ENCODE results near the gene HOXA7.

Gene HOXA7

GRCh38 chr7:27108390-27109127 is 47.9 kb downstream of the HOXA7 start:
- DNase-seq, result no peak
- H3K9me3 ChIP-seq (replicated peaks; ENCODE audit: insufficient read depth, low read length), result no peaks in the 10 kb centered on the region
- no peak overlapping the region for H3K4me2 ChIP-seq (ENCODE audit: low read depth, low read length)

GRCh38 chr7:27107391-27108381 is 48.8 kb downstream of the HOXA7 start:
- Histone ChIP-seq H3K27me3 (replicated peaks; ENCODE audit: insufficient read depth, low read length) (peaks cover 54% of the 10 kb centered on the region), H3K4me2 (ENCODE audit: low read depth, low read length) (no peak overlapping the region), H3K79me2 (ENCODE audit: low read length) (no peaks in the 10 kb centered on the region), H4K20me1 (ENCODE audit: insufficient read depth, low read length) (no peaks in the 10 kb centered on the region), H3K4me1 (ENCODE audit: low read length) (no peaks in the 10 kb centered on the region), H3K9me3 (replicated peaks; ENCODE audit: insufficient read depth, low read length) (no peaks in the 10 kb centered on the region), H3F3A (ENCODE audit: insufficient read depth, low read length) (no peaks in the 10 kb centered on the region), H3K4me3 (ENCODE audit: low read length) (no peak overlapping the region), H3K9me2 (replicated peaks; ENCODE audit: insufficient read depth, low read length) (no peaks in the 10 kb centered on the region), H3K36me3 (replicated peaks; ENCODE audit: insufficient read depth, low read length) (no peaks in the 10 kb centered on the region), H3K9ac (ENCODE audit: low read length) (no peak overlapping the region), H2AFZ (ENCODE audit: low read length) (no peak overlapping the region), H3K27ac (ENCODE audit: low read length) (no peak overlapping the region)
- TF ChIP-seq CTCF (IDR thresholded peaks at IDR 0.05; ENCODE audit: low read length) (no peak), EZH2 (optimal IDR thresholded peaks at IDR 0.05; ENCODE audit: low read depth, low read length) (no peak), EZH2phosphoT487 (IDR thresholded peaks at IDR 0.05; ENCODE audit: low read length) (no peak)
- no peak for DNase-seq

More at GRCh38 chr7:27108390-27109127, 47.9 kb downstream of the HOXA7 start:
- no peak overlapping the region for H3K4me3 ChIP-seq (ENCODE audit: low read length)
- H4K20me1 ChIP-seq (ENCODE audit: insufficient read depth, low read length), result no peaks in the 10 kb centered on the region
- H2AFZ ChIP-seq (ENCODE audit: low read length), result no peak overlapping the region
- peaks cover 49% of the 10 kb centered on the region for H3K27me3 ChIP-seq (replicated peaks; ENCODE audit: insufficient read depth, low read length)
- TF ChIP-seq EZH2 (optimal IDR thresholded peaks at IDR 0.05; ENCODE audit: low read depth, low read length) (no peak), EZH2phosphoT487 (IDR thresholded peaks at IDR 0.05; ENCODE audit: low read length) (no peak), CTCF (IDR thresholded peaks at IDR 0.05; ENCODE audit: low read length) (no peak)
- no peaks in the 10 kb centered on the region for H3F3A ChIP-seq (ENCODE audit: insufficient read depth, low read length)
- no peaks in the 10 kb centered on the region for H3K36me3 ChIP-seq (replicated peaks; ENCODE audit: insufficient read depth, low read length)
- H3K27ac ChIP-seq (ENCODE audit: low read length), result no peak overlapping the region
- H3K9ac ChIP-seq (ENCODE audit: low read length), result no peak overlapping the region
- no peaks in the 10 kb centered on the region for H3K4me1 ChIP-seq (ENCODE audit: low read length)
- no peaks in the 10 kb centered on the region for H3K79me2 ChIP-seq (ENCODE audit: low read length)
- no peaks in the 10 kb centered on the region for H3K9me2 ChIP-seq (replicated peaks; ENCODE audit: insufficient read depth, low read length)

- H3K9me3 ChIP-seq (replicated peaks; ENCODE audit: insufficient read depth, low read length), result no peaks in the 10 kb centered on the region
- no peak overlapping the region for H3K9ac ChIP-seq (ENCODE audit: low read length)
- no peaks in the 10 kb centered on the region for H3K4me1 ChIP-seq (ENCODE audit: low read length)
- H3K27ac ChIP-seq (ENCODE audit: low read length), result no peak overlapping the region
- H3K4me2 ChIP-seq (ENCODE audit: low read depth, low read length), result no peak overlapping the region
- no peak overlapping the region for H2AFZ ChIP-seq (ENCODE audit: low read length)
- no peaks in the 10 kb centered on the region for H3F3A ChIP-seq (ENCODE audit: insufficient read depth, low read length)
- H3K4me3 ChIP-seq (ENCODE audit: low read length), result no peak overlapping the region
- TF ChIP-seq CTCF (IDR thresholded peaks at IDR 0.05; ENCODE audit: low read length) (no peak), EZH2phosphoT487 (IDR thresholded peaks at IDR 0.05; ENCODE audit: low read length) (no peak), EZH2 (optimal IDR thresholded peaks at IDR 0.05; ENCODE audit: low read depth, low read length) (no peak)
- no peaks in the 10 kb centered on the region for H4K20me1 ChIP-seq (ENCODE audit: insufficient read depth, low read length)
- DNase-seq, result no peak
- H3K36me3 ChIP-seq (replicated peaks; ENCODE audit: insufficient read depth, low read length), result no peaks in the 10 kb centered on the region
- no peaks in the 10 kb centered on the region for H3K9me2 ChIP-seq (replicated peaks; ENCODE audit: insufficient read depth, low read length)
- H3K79me2 ChIP-seq (ENCODE audit: low read length), result no peaks in the 10 kb centered on the region
- peaks cover 48% of the 10 kb centered on the region for H3K27me3 ChIP-seq (replicated peaks; ENCODE audit: insufficient read depth, low read length)
Measured at GRCh38 chr7:27106901-27107240, 49.6 kb downstream of the HOXA7 start.
